ENCODE measurements around the gene NAPG.
A peak's percentile ranks its signal among the peaks of the same experiment; 100 is the strongest.
"Not testable (repeated sequence)": the region's sequence is repeated elsewhere in the genome, so short reads cannot be mapped to it uniquely, and the experiment has no call there.

Gene NAPG

GRCh38 chr18:10536280-10536679 is 10.5 kb downstream of the NAPG start:
- Histone ChIP-seq H4K20me1 (ENCODE audit: insufficient read depth) (no peaks in the 10 kb centered on the region), H3K27me3 (ENCODE audit: insufficient read depth, low read depth) (no peaks in the 10 kb centered on the region), H3K9ac (no peak overlapping the region; the same call in 1 of the 2 replicates), H3K27ac (peak overlapping the region; percentile 79), H3K4me1 (ENCODE audit: low read depth, poor library complexity, severe bottlenecking) (peaks cover 86% of the 10 kb centered on the region), H3K79me2 (ENCODE audit: insufficient read depth, low read depth) (peaks cover 25% of the 10 kb centered on the region; the same call in 1 of the 2 replicates), H3K4me2 (peak overlapping the region; percentile 93), H3K36me3 (ENCODE audit: insufficient read depth) (peaks cover 4% of the 10 kb centered on the region; the same call in 1 of the 2 replicates), H2AFZ (ENCODE audit: low read depth) (no peak overlapping the region), H3K4me3 (IDR thresholded peaks at IDR 0.05; ENCODE audit: insufficient read depth, low read depth, low read length) (no peak overlapping the region)
- no peak for TF ChIP-seq CTCF (conservative IDR thresholded peaks at IDR 0.05; ENCODE audit: low read depth, low read length)

- Histone ChIP-seq H3K4me3 (IDR thresholded peaks at IDR 0.05; ENCODE audit: insufficient read depth, low read depth, low read length) (no peak overlapping the region), H3K36me3 (ENCODE audit: insufficient read depth) (peaks cover 4% of the 10 kb centered on the region; the same call in 1 of the 2 replicates), H3K9ac (no peak overlapping the region), H3K27ac (peak overlapping the region; percentile 79; the same call in 1 of the 2 replicates), H3K4me1 (ENCODE audit: low read depth, poor library complexity, severe bottlenecking) (peaks cover 84% of the 10 kb centered on the region), H3K79me2 (ENCODE audit: insufficient read depth, low read depth) (peaks cover 10% of the 10 kb centered on the region; the same call in 1 of the 2 replicates), H3K27me3 (ENCODE audit: insufficient read depth, low read depth) (no peaks in the 10 kb centered on the region), H4K20me1 (ENCODE audit: insufficient read depth) (no peaks in the 10 kb centered on the region), H2AFZ (ENCODE audit: low read depth) (no peak overlapping the region), H3K4me2 (peak overlapping the region; percentile 93; the same call in 1 of the 2 replicates)
- TF ChIP-seq CTCF (conservative IDR thresholded peaks at IDR 0.05; ENCODE audit: low read depth, low read length) = no peak
These were observed 11.9 kb downstream of the NAPG start for GRCh38 chr18:10537765-10538164.

GRCh38 chr18:10539124-10539523 is 13.3 kb downstream of the NAPG start:
- not testable (repeated sequence) for H3K4me3 ChIP-seq (IDR thresholded peaks at IDR 0.05; ENCODE audit: insufficient read depth, low read depth, low read length); H3K9ac ChIP-seq; H3K4me2 ChIP-seq; H3K27me3 ChIP-seq (ENCODE audit: insufficient read depth, low read depth); H2AFZ ChIP-seq (ENCODE audit: low read depth); H3K36me3 ChIP-seq (ENCODE audit: insufficient read depth); H3K27ac ChIP-seq; H4K20me1 ChIP-seq (ENCODE audit: insufficient read depth); H3K79me2 ChIP-seq (ENCODE audit: insufficient read depth, low read depth)
- H3K4me1 ChIP-seq (ENCODE audit: low read depth, poor library complexity, severe bottlenecking) = peaks cover 80% of the 10 kb centered on the region

GRCh38 chr18:10543277-10543676 is 17.4 kb downstream of the NAPG start:
- no peak for TF ChIP-seq CTCF (conservative IDR thresholded peaks at IDR 0.05; ENCODE audit: low read depth, low read length)
- no peaks in the 10 kb centered on the region for H3K27me3 ChIP-seq (ENCODE audit: insufficient read depth, low read depth)

DNA sequence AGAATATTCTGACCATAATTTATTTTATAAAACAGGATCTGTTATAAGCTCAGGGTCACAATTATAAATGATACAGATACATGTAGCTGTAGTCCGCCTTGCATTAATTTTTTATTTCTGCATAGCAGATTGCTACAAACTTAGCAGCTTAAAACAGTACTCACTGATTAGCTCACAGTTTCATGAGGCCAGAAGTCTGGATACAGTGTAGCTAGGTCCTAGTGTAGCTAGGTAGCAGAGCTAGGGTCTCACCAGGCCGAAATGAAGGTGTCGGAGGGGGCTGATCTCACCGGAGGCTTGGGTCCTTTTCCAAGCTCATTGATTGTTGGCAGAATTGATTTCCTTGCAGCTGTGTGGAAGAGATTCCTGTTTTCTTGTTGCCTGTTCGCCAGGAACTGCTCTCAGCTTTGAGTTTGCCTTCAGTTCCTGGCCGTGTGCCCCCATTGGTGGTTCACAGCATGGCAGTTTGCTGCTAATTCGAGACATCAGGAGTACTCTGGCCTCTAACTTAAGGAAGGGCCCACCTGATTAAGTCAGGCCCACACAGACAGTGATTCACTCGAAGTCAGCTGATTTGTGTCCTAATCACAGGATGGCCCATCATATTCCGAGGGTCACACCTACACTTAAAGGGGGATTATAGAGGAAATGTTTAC is 18.4 kb downstream of the NAPG start:
- Histone ChIP-seq H3K4me2 (no peak overlapping the region), H3K4me3 (IDR thresholded peaks at IDR 0.05; ENCODE audit: insufficient read depth, low read depth, low read length) (no peak overlapping the region), H2AFZ (ENCODE audit: low read depth) (no peak overlapping the region), H4K20me1 (ENCODE audit: insufficient read depth) (no peaks in the 10 kb centered on the region), H3K4me1 (ENCODE audit: low read depth, poor library complexity, severe bottlenecking) (peaks cover 63% of the 10 kb centered on the region), H3K27ac (no peak overlapping the region), H3K9ac (no peak overlapping the region), H3K36me3 (ENCODE audit: insufficient read depth) (peaks cover 11% of the 10 kb centered on the region; the same call in 1 of the 2 replicates), H3K27me3 (ENCODE audit: insufficient read depth, low read depth) (no peaks in the 10 kb centered on the region), H3K79me2 (ENCODE audit: insufficient read depth, low read depth) (no peaks in the 10 kb centered on the region; the same call in 1 of the 2 replicates)
- TF ChIP-seq CTCF (conservative IDR thresholded peaks at IDR 0.05; ENCODE audit: low read depth, low read length) = no peak

More at GRCh38 chr18:10543277-10543676, 17.4 kb downstream of the NAPG start:
- H3K4me2 ChIP-seq = no peak overlapping the region
- peaks cover 14% of the 10 kb centered on the region; the same call in 1 of the 2 replicates for H3K36me3 ChIP-seq (ENCODE audit: insufficient read depth)
- H3K4me3 ChIP-seq (IDR thresholded peaks at IDR 0.05; ENCODE audit: insufficient read depth, low read depth, low read length) = no peak overlapping the region
- H3K27ac ChIP-seq = no peak overlapping the region
- H4K20me1 ChIP-seq (ENCODE audit: insufficient read depth) = no peaks in the 10 kb centered on the region
- peaks cover 61% of the 10 kb centered on the region for H3K4me1 ChIP-seq (ENCODE audit: low read depth, poor library complexity, severe bottlenecking)
- no peak overlapping the region for H3K9ac ChIP-seq
- no peak overlapping the region for H2AFZ ChIP-seq (ENCODE audit: low read depth)
- no peaks in the 10 kb centered on the region; the same call in 1 of the 2 replicates for H3K79me2 ChIP-seq (ENCODE audit: insufficient read depth, low read depth)

All from KMS-11 (cell line).